H9 (cell line): ENCODE results near the gene ASB18. TPM values are rescaled to one million over a fixed set of nuclear protein-coding genes. Genes with fewer than 3 reads are reported as not detected.

Experiments
- DNase-seq: peaks from one replicate; pipeline ENCODE4 v3.0.0-alpha.2; 2017
- H2AFZ ChIP-seq: one replicate; pipeline ENCODE4 v1.6.1; 2013; ENCODE audit warnings: mild to moderate bottlenecking, low read length, control low read depth, moderate library complexity
- H2AK5ac ChIP-seq: 2 replicates; pipeline ENCODE4 v1.6.1; 2013; ENCODE audit warnings: low read length, control low read depth, mixed read lengths; ENCODE audit not compliant: insufficient read length
- H2BK120ac ChIP-seq: one replicate; pipeline ENCODE4 v1.6.1; 2013; ENCODE audit warnings: low read depth, mild to moderate bottlenecking, low read length, control low read depth, inconsistent platforms; ENCODE audit not compliant: poor library complexity, severe bottlenecking
- H2BK12ac ChIP-seq: 2 replicates; pipeline ENCODE4 v1.6.1; 2013; ENCODE audit warnings: low read length, control low read depth, mixed read lengths, low read depth; ENCODE audit not compliant: insufficient read length
- H2BK15ac ChIP-seq: 2 replicates; pipeline ENCODE4 v1.6.1; 2013; ENCODE audit warnings: low read depth, low read length, control low read depth
- H2BK20ac ChIP-seq: one replicate; pipeline ENCODE4 v1.6.1; 2013; ENCODE audit warnings: low read depth, mild to moderate bottlenecking, low read length, control low read depth, inconsistent platforms; ENCODE audit not compliant: poor library complexity, severe bottlenecking
- H2BK5ac ChIP-seq: 2 replicates; pipeline ENCODE4 v1.6.1; 2013; ENCODE audit warnings: low read length, control low read depth, mixed read lengths; ENCODE audit not compliant: insufficient read length
- H3K14ac ChIP-seq: 2 replicates; pipeline ENCODE4 v1.6.1; 2013; ENCODE audit warnings: low read length, control low read depth; ENCODE audit not compliant: insufficient read depth
- H3K18ac ChIP-seq: 2 replicates; pipeline ENCODE4 v1.6.1; 2013; ENCODE audit warnings: low read depth, mild to moderate bottlenecking, mixed read lengths, low read length, control low read depth; ENCODE audit not compliant: insufficient read length
- H3K23ac ChIP-seq: 2 replicates; pipeline ENCODE4 v1.6.1; 2013; ENCODE audit warnings: low read length, control low read depth, mixed read lengths, low read depth; ENCODE audit not compliant: insufficient read length
- H3K23me2 ChIP-seq: 2 replicates; pipeline ENCODE4 v1.6.1; 2013; ENCODE audit warnings: low read depth, mild to moderate bottlenecking, mixed read lengths, low read length, control low read depth; ENCODE audit not compliant: insufficient read length, poor library complexity, severe bottlenecking
- H3K27ac ChIP-seq: 2 replicates; pipeline ENCODE4 v1.5.1; 2013; ENCODE audit warnings: low read length, control low read depth, mixed read lengths, low read depth; ENCODE audit not compliant: insufficient read length
- H3K27me3 ChIP-seq: 2 replicates; pipeline ENCODE4 v1.6.1; 2013; ENCODE audit warnings: low read length, control low read depth, inconsistent platforms; ENCODE audit not compliant: insufficient read depth
- H3K4ac ChIP-seq: 2 replicates; pipeline ENCODE4 v1.6.1; 2013; ENCODE audit warnings: low read depth, mild to moderate bottlenecking, control low read depth, inconsistent platforms, low read length, moderate library complexity
- H3K4me1 ChIP-seq: 2 replicates; pipeline ENCODE4 v1.6.1; 2013; ENCODE audit warnings: low read length, control low read depth, inconsistent platforms; ENCODE audit not compliant: insufficient read depth
- H3K4me2 ChIP-seq: 2 replicates; pipeline ENCODE4 v1.6.1; 2013; ENCODE audit warnings: low read length, control low read depth, mixed read lengths; ENCODE audit not compliant: insufficient read length, insufficient read depth
- H3K56ac ChIP-seq: 2 replicates; pipeline ENCODE4 v1.6.1; 2013; ENCODE audit warnings: low read depth, mild to moderate bottlenecking, mixed read lengths, low read length, control low read depth; ENCODE audit not compliant: insufficient read length
- H3K79me1 ChIP-seq: 2 replicates; pipeline ENCODE4 v1.6.1; 2013; ENCODE audit warnings: low read depth, mild to moderate bottlenecking, moderate library complexity, low read length, control low read depth, inconsistent platforms; ENCODE audit not compliant: insufficient read depth, poor library complexity, severe bottlenecking
- H3K79me2 ChIP-seq: 2 replicates; pipeline ENCODE4 v1.6.1; 2013; ENCODE audit warnings: low read length, control low read depth, inconsistent platforms; ENCODE audit not compliant: insufficient read depth
- H3K9ac ChIP-seq: 2 replicates; pipeline ENCODE4 v1.6.1; 2013; ENCODE audit warnings: low read length, control low read depth, mixed read lengths; ENCODE audit not compliant: insufficient read length; ENCODE audit errors: extremely low read depth
- H3K9me3 ChIP-seq: one replicate; pipeline ENCODE4 v1.6.1; 2013; ENCODE audit warnings: low read depth, low read length, inconsistent platforms; ENCODE audit not compliant: control insufficient read depth
- H3T11ph ChIP-seq: one replicate; pipeline ENCODE4 v1.6.1; 2013; ENCODE audit warnings: mild to moderate bottlenecking, low read length, control low read depth, inconsistent platforms
- H4K20me1 ChIP-seq: one replicate; pipeline ENCODE4 v1.6.1; 2013; ENCODE audit not compliant: control insufficient read depth, insufficient read length, insufficient read depth
- H4K5ac ChIP-seq: 2 replicates; pipeline ENCODE4 v1.6.1; 2013; ENCODE audit warnings: low read depth, mild to moderate bottlenecking, mixed read lengths, low read length, control low read depth; ENCODE audit not compliant: insufficient read length
- H4K8ac ChIP-seq: replicated peaks from 2 replicates; pipeline ENCODE4 v1.6.1; 2013; ENCODE audit warnings: low read length, control low read depth, mixed read lengths, low read depth; ENCODE audit not compliant: insufficient read length
- H4K91ac ChIP-seq: 2 replicates; pipeline ENCODE4 v1.6.1; 2013; ENCODE audit warnings: low read depth, mild to moderate bottlenecking, moderate library complexity, mixed read lengths, low read length, control low read depth; ENCODE audit not compliant: insufficient read length
- H3K27ac Mint-ChIP-seq, 3 experiments: 2 replicates in 2 of 3; 3 replicates in 1 of 3; pipeline ENCODE4 v1.8.0; 2020 to 2021; ENCODE audit warnings: mixed read lengths in 3 of 3, mild to moderate bottlenecking in 1 of 3, moderate library complexity in 1 of 3
- H3K27me3 Mint-ChIP-seq: 2 replicates; pipeline ENCODE4 v1.8.0; 2021; ENCODE audit warnings: low read depth, mild to moderate bottlenecking, moderate library complexity, mixed read lengths
- H3K36me3 Mint-ChIP-seq, 3 experiments: 2 replicates in 2 of 3; 3 replicates in 1 of 3; pipeline ENCODE4 v1.8.0; 2020 to 2021; ENCODE audit warnings: low read depth in 3 of 3, mixed read lengths in 3 of 3; ENCODE audit not compliant: insufficient read depth in 1 of 3
- H3K4me1 Mint-ChIP-seq, 2 experiments: 2 replicates each; pipeline ENCODE4 v1.8.0; 2020; ENCODE audit warnings: mixed read lengths in 2 of 2
- H3K4me3 Mint-ChIP-seq, 2 experiments: 2 replicates in 1 of 2; 3 replicates in 1 of 2; pipeline ENCODE4 v1.8.0; 2020 to 2021; ENCODE audit warnings: mild to moderate bottlenecking in 2 of 2, mixed read lengths in 2 of 2, moderate library complexity in 1 of 2
- H3K9me3 Mint-ChIP-seq, 2 experiments: 2 replicates in 1 of 2; 3 replicates in 1 of 2; pipeline ENCODE4 v1.8.0; 2020; ENCODE audit warnings: mild to moderate bottlenecking in 2 of 2, mixed read lengths in 2 of 2, moderate library complexity in 1 of 2
- WGBS: extraction: QIAGEN DNeasy Blood & Tissue Kit; methylation state at CpG from one replicate; pipeline ENCODE4 v1.1.7; 2013; ENCODE audit warnings: missing lambda C conversion rate, low lambda C conversion rate, mixed read lengths; ENCODE audit not compliant: insufficient read length; ENCODE audit errors: extremely low coverage; 5-methylcytosine and 5-hydroxymethylcytosine counted together
- total RNA-seq: library from RNA; stranded (reverse); gene quantifications from 2 replicates; pipeline ENCODE4 v1.2.1, GENCODE V29; 2021
- TF ChIP-seq, protein P1 (sequence below): fragments of 200-600 bp; sonication (generic); conservative IDR thresholded peaks from 3 replicates; pipeline ENCODE4 v1.8.0; 2021; ENCODE audit warnings: antibody characterized with exemption, mild to moderate bottlenecking

ASB18 gene
- total RNA-seq, 1 experiment from 2014 or later: not detected

DNA sequence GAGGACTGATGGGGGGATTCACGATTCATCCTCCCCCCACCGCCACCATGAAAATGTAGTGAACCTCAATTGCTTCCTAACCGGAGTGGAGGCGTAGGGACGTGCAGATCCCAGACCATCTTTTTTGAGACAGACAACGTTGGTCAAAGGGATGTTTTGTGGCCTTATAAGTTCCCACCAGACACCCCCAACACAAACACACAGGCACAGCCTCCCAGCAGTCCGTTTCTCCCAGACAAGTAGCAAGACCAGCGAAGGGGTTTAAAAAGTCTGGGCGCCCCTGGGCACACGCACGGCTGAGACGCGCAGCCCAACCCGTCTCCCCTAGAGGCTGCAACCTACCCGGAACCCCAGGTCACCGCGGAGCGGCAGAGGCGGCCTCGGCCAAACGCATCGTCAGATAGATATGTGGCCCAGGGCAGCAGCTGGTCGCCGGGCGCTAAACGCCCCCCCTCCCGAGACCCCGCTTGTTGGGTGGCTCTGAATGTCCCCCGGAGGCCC is 97.4 kb downstream of the ASB18 start:
- no peak overlapping the region for H2BK12ac ChIP-seq
- H3K4me1 ChIP-seq: peaks cover 5% of the 10 kb centered on the region
- H2BK20ac ChIP-seq: no peak overlapping the region
- Mint-ChIP-seq H3K27ac (no peak overlapping the region), H3K9me3 (peaks cover 0 to 8% of the 10 kb centered on the region in 2 experiments; a peak in 2 of 5 replicates), H3K4me1 (peaks cover 45 to 49% of the 10 kb centered on the region in 2 experiments), H3K27me3 (peaks cover 93% of the 10 kb centered on the region), H3K36me3 (peaks cover 0 to 2% (median 0%) of the 10 kb centered on the region in 3 experiments; a peak in 2 of 7 replicates), H3K4me3 (peak overlapping the region; percentile 5 to 81)
- H3K23me2 ChIP-seq: peaks cover 20% of the 10 kb centered on the region
- no peak overlapping the region for H3K27ac ChIP-seq
- no peak overlapping the region for H2AK5ac ChIP-seq
- TF ChIP-seq, protein P1, sequence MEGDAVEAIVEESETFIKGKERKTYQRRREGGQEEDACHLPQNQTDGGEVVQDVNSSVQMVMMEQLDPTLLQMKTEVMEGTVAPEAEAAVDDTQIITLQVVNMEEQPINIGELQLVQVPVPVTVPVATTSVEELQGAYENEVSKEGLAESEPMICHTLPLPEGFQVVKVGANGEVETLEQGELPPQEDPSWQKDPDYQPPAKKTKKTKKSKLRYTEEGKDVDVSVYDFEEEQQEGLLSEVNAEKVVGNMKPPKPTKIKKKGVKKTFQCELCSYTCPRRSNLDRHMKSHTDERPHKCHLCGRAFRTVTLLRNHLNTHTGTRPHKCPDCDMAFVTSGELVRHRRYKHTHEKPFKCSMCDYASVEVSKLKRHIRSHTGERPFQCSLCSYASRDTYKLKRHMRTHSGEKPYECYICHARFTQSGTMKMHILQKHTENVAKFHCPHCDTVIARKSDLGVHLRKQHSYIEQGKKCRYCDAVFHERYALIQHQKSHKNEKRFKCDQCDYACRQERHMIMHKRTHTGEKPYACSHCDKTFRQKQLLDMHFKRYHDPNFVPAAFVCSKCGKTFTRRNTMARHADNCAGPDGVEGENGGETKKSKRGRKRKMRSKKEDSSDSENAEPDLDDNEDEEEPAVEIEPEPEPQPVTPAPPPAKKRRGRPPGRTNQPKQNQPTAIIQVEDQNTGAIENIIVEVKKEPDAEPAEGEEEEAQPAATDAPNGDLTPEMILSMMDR: no peak
- no peak for DNase-seq
- no peak overlapping the region for H4K8ac ChIP-seq
- no peak overlapping the region for H4K91ac ChIP-seq
- no peak overlapping the region for H4K5ac ChIP-seq
- no peaks in the 10 kb centered on the region for H4K20me1 ChIP-seq
- H2AFZ ChIP-seq: no peak overlapping the region
- H2BK120ac ChIP-seq: no peak overlapping the region
- peak overlapping the region; percentile 64 for H3K4me2 ChIP-seq
- no peaks in the 10 kb centered on the region for H3K79me1 ChIP-seq
- no peak overlapping the region for H3K4ac ChIP-seq
- H3K18ac ChIP-seq: no peak overlapping the region
- no peak overlapping the region; the same call in 1 of the 2 replicates for H3K14ac ChIP-seq
- no peak overlapping the region for H2BK5ac ChIP-seq
- H3K27me3 ChIP-seq: peaks cover 79% of the 10 kb centered on the region
- no peaks in the 10 kb centered on the region for H3K9me3 ChIP-seq
- H3K23ac ChIP-seq: no peak overlapping the region
- no peak overlapping the region for H2BK15ac ChIP-seq
- H3K79me2 ChIP-seq: no peaks in the 10 kb centered on the region
- H3K9ac ChIP-seq: no peak overlapping the region
- WGBS: no CpG with 5 or more reads among the region's 29 CpGs
- no peak overlapping the region for H3K56ac ChIP-seq
- no peak overlapping the region for H3T11ph ChIP-seq
